CD14-positive monocyte (primary cell): Measurements from ENCODE around the gene TMEM106B. TPM values are rescaled to one million over a fixed set of nuclear protein-coding genes. Genes with fewer than 3 reads are reported as not detected.

ENCODE experiments used
- DNase-seq, 3 donors: peaks; one replicate each; pipeline ENCODE4 v3.0.0-alpha.2; 2011 to 2022
- H2AFZ ChIP-seq: 2 replicates; pipeline ENCODE4 v1.6.0; 2012; ENCODE audit warnings: mild to moderate bottlenecking, low read depth, low read length, inconsistent platforms; ENCODE audit not compliant: insufficient read depth, poor library complexity, severe bottlenecking
- H3K27ac ChIP-seq, 2 donors: 1 replicate in 1 of 2; 2 replicates in 1 of 2; pipeline ENCODE4 v1.5.1; 2012 to 2013; ENCODE audit warnings: low read length in 2 of 2, control low read depth in 1 of 2, inconsistent platforms in 1 of 2, low read depth in 1 of 2, mild to moderate bottlenecking in 1 of 2
- H3K27me3 ChIP-seq, 2 donors: one replicate each; pipeline versions ENCODE4 v1.6.0 to v1.6.1; 2011 to 2013; ENCODE audit warnings: low read length in 2 of 2; ENCODE audit not compliant: control insufficient read depth in 2 of 2, insufficient read depth in 2 of 2
- H3K36me3 ChIP-seq, 2 donors: replicated peaks in 1 of 2; 1 replicate in 1 of 2; 2 replicates in 1 of 2; pipeline versions ENCODE4 v1.5.1 to v1.6.1; 2012 to 2013; ENCODE audit warnings: low read length in 2 of 2, control low read depth in 1 of 2, inconsistent platforms in 1 of 2, mild to moderate bottlenecking in 1 of 2; ENCODE audit not compliant: insufficient read depth in 2 of 2, control insufficient read depth in 1 of 2
- H3K4me1 ChIP-seq, 2 donors: 1 replicate in 1 of 2; 2 replicates in 1 of 2; pipeline versions ENCODE4 v1.5.1 to v1.6.1; 2012 to 2013; ENCODE audit warnings: low read length in 2 of 2, control low read depth in 1 of 2, inconsistent platforms in 1 of 2, mild to moderate bottlenecking in 1 of 2, moderate library complexity in 1 of 2; ENCODE audit not compliant: insufficient read depth in 2 of 2, control insufficient read depth in 1 of 2
- H3K4me2 ChIP-seq: replicated peaks from 2 replicates; pipeline ENCODE3; 2012; ENCODE audit warnings: low read length, moderate library complexity, mild to moderate bottlenecking; ENCODE audit not compliant: poor library complexity, severe bottlenecking; ENCODE audit errors: extremely low read depth
- H3K4me3 ChIP-seq, 3 experiments: fragments of 200-600 bp in 1 of 3; sonication (generic) in 1 of 3; replicated peaks in 1 of 3; 1 replicate in 2 of 3; 2 replicates in 1 of 3; pipeline ENCODE4 v1.5.1; 2011 to 2013; ENCODE audit warnings: low read length in 3 of 3, mild to moderate bottlenecking in 3 of 3, control low read depth in 2 of 3, low read depth in 2 of 3, inconsistent platforms in 1 of 3, moderate library complexity in 1 of 3
- H3K79me2 ChIP-seq: 2 replicates; pipeline ENCODE4 v1.6.0; 2012; ENCODE audit warnings: mild to moderate bottlenecking, control low read depth, inconsistent platforms, low read length, moderate library complexity; ENCODE audit not compliant: insufficient read depth
- H3K9ac ChIP-seq: 2 replicates; pipeline ENCODE4 v1.6.0; 2017; ENCODE audit warnings: low read length, mild to moderate bottlenecking; ENCODE audit not compliant: insufficient read depth, poor library complexity, severe bottlenecking
- H3K9me3 ChIP-seq, 2 donors: replicated peaks in 1 of 2; 1 replicate in 1 of 2; 2 replicates in 1 of 2; pipeline versions ENCODE4 v1.5.1 to v1.6.1; 2012 to 2013; ENCODE audit warnings: low read length in 2 of 2, control low read depth in 1 of 2; ENCODE audit not compliant: control insufficient read depth in 1 of 2, insufficient read depth in 1 of 2
- H4K20me1 ChIP-seq: 2 replicates; pipeline ENCODE4 v1.6.0; 2012; ENCODE audit warnings: mild to moderate bottlenecking, low read length, control low read depth, moderate library complexity; ENCODE audit not compliant: insufficient read depth
- H3K27ac Mint-ChIP-seq, 7 donors: one replicate each; pipeline ENCODE4 v1.8.0; 2020; ENCODE audit warnings: mild to moderate bottlenecking in 7 of 7, mixed read lengths in 7 of 7, moderate library complexity in 6 of 7, inconsistent platforms in 2 of 7
- H3K27me3 Mint-ChIP-seq, 3 donors: one replicate each; pipeline ENCODE4 v1.8.0; 2021 to 2022; ENCODE audit warnings: low read depth in 3 of 3, mild to moderate bottlenecking in 3 of 3, mixed read lengths in 3 of 3, moderate library complexity in 3 of 3, inconsistent platforms in 1 of 3
- H3K36me3 Mint-ChIP-seq, 2 donors: one replicate each; pipeline ENCODE4 v1.8.0; 2020; ENCODE audit warnings: mixed read lengths in 2 of 2, inconsistent platforms in 1 of 2, mild to moderate bottlenecking in 1 of 2
- H3K4me1 Mint-ChIP-seq: one replicate; pipeline ENCODE4 v1.8.0; 2020; ENCODE audit warnings: mild to moderate bottlenecking, mixed read lengths
- H3K4me3 Mint-ChIP-seq, 2 donors: one replicate each; pipeline ENCODE4 v1.8.0; 2020; ENCODE audit warnings: mild to moderate bottlenecking in 2 of 2, mixed read lengths in 2 of 2, moderate library complexity in 1 of 2
- H3K9me3 Mint-ChIP-seq, 7 donors: one replicate each; pipeline ENCODE4 v1.8.0; 2020 to 2022; ENCODE audit warnings: mixed read lengths in 7 of 7, mild to moderate bottlenecking in 6 of 7, moderate library complexity in 6 of 7, inconsistent platforms in 2 of 7
- WGBS: methylation state at CpG from one replicate; pipeline ENCODE4 v1.1.5; 2013; ENCODE audit warnings: missing lambda C conversion rate; ENCODE audit not compliant: insufficient coverage; 5-methylcytosine and 5-hydroxymethylcytosine counted together
- intact Hi-C, 2 donors: fragments of 100-400 bp; cut with micrococcal nuclease; formaldehyde crosslinking; loops; one replicate each; pipeline versions ENCODE4 v1.15.0 to v1.15.1; 2023
- polyA plus RNA-seq, 3 donors: library from polyadenylated mRNA; depleted of rRNA in 1 of 3; unstranded in 2 of 3; stranded (reverse) in 1 of 3; fragments of 300-500 nt in 2 of 3; fragments of >200 nt in 1 of 3; fragmentation: Illumina TruSeq in 2 of 3; gene quantifications; 1 replicate in 2 of 3; 2 replicates in 1 of 3; pipeline ENCODE4 v1.2.3, GENCODE V29; 2012 to 2021
- TF ChIP-seq, protein P1 (sequence below): fragments of 200-600 bp; IDR thresholded peaks from one replicate; pipeline ENCODE4 v1.8.0; 2022; ENCODE audit warnings: antibody characterized with exemption, mild to moderate bottlenecking

The TMEM106B gene
- polyA plus RNA-seq, 3 donors = 5.2 to 17.7 (median 11.6) TPM

DNA sequence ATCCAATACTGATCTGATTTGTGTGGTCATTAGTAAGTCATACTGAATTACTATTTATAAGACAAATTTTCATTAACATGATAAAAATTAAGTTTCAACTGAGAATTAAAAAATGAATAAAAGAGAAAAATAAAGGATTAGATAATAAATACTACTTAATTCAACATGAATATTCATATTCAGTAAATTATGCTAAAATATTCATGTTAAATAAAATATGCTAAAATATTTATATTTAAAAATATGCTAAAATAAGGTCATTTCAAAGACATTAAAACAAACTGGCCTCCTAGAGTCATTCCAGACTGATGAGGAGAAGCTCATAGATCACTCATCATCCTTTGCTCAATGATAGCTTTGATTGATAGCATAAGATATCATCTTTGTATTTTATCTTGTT, 16.7 kb upstream of the TMEM106B start:
- Mint-ChIP-seq H3K4me1 (no peaks in the 10 kb centered on the region), H3K27ac (no peak overlapping the region), H3K27me3 (peaks cover 0 to 2% (median 1%) of the 10 kb centered on the region in 3 donors), H3K36me3 (no peaks in the 10 kb centered on the region), H3K9me3 (peaks cover 0 to 8% (median 3%) of the 10 kb centered on the region in 7 donors), H3K4me3 (no peak overlapping the region)
- H3K27me3 ChIP-seq = no peaks in the 10 kb centered on the region
- peaks cover 0 to 4% of the 10 kb centered on the region in 2 donors for H3K9me3 ChIP-seq
- H4K20me1 ChIP-seq = no peaks in the 10 kb centered on the region
- H3K27ac ChIP-seq = no peak overlapping the region
- no peaks in the 10 kb centered on the region for H3K4me1 ChIP-seq
- H3K36me3 ChIP-seq = no peaks in the 10 kb centered on the region
- DNase-seq = no peak
- no peaks in the 10 kb centered on the region for H3K79me2 ChIP-seq
- no peak overlapping the region for H3K9ac ChIP-seq
- TF ChIP-seq, protein P1, sequence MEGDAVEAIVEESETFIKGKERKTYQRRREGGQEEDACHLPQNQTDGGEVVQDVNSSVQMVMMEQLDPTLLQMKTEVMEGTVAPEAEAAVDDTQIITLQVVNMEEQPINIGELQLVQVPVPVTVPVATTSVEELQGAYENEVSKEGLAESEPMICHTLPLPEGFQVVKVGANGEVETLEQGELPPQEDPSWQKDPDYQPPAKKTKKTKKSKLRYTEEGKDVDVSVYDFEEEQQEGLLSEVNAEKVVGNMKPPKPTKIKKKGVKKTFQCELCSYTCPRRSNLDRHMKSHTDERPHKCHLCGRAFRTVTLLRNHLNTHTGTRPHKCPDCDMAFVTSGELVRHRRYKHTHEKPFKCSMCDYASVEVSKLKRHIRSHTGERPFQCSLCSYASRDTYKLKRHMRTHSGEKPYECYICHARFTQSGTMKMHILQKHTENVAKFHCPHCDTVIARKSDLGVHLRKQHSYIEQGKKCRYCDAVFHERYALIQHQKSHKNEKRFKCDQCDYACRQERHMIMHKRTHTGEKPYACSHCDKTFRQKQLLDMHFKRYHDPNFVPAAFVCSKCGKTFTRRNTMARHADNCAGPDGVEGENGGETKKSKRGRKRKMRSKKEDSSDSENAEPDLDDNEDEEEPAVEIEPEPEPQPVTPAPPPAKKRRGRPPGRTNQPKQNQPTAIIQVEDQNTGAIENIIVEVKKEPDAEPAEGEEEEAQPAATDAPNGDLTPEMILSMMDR = no peak
- H2AFZ ChIP-seq = no peak overlapping the region
- no peak overlapping the region for H3K4me2 ChIP-seq
- no peak overlapping the region for H3K4me3 ChIP-seq
- intact Hi-C loops = no loop called here

DNA sequence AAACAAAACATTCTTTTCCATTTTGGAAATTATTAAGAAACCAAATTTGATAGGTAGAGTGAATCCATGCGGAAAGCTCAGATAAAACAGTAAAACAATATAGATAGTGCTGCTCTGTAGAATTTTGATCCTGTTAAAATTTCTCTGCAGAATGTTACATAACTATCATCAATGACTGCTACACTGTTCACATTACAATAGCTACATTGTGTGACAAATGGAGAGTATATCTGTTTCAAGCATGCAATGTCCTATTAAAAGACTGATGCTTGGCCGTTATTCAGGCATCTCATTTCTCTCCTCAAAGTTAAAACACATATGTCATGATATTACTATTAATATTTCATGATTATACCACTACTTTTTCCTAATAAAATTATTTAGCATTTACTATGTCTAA, 14.7 kb upstream of the TMEM106B start:
- TF ChIP-seq, protein P1 = no peak
- H3K4me3 ChIP-seq = no peak overlapping the region

More for the DNA sequence above, 14.7 kb upstream of the TMEM106B start:
- H3K79me2 ChIP-seq = no peaks in the 10 kb centered on the region
- DNase-seq = no peak
- peaks cover 0 to 2% (median 1%) of the 10 kb centered on the region in 3 donors for H3K27me3 Mint-ChIP-seq
- H3K9ac ChIP-seq = no peak overlapping the region
- no peak overlapping the region for H3K27ac Mint-ChIP-seq
- H3K4me3 Mint-ChIP-seq = no peak overlapping the region
- H3K9me3 ChIP-seq = no peaks in the 10 kb centered on the region
- H4K20me1 ChIP-seq = no peaks in the 10 kb centered on the region
- H3K4me1 ChIP-seq = no peaks in the 10 kb centered on the region
- H3K4me1 Mint-ChIP-seq = no peaks in the 10 kb centered on the region
- H3K4me2 ChIP-seq = no peak overlapping the region
- H3K36me3 Mint-ChIP-seq = no peaks in the 10 kb centered on the region
- WGBS = no CpG with 5 or more reads among the region's 2 CpGs
- no peaks in the 10 kb centered on the region for H3K36me3 ChIP-seq
- intact Hi-C loops = no loop called here
- peaks cover 0 to 5% (median 0%) of the 10 kb centered on the region in 7 donors for H3K9me3 Mint-ChIP-seq
- H3K27me3 ChIP-seq = no peaks in the 10 kb centered on the region
- no peak overlapping the region for H2AFZ ChIP-seq
- H3K27ac ChIP-seq = no peak overlapping the region
